Stimulated activated CD4-positive, alpha-beta T cell treated with anti-CD3 and anti-CD28 coated beads, Interleukin-1b, Interleukin-23, amount 100 ng/mL, for 1 hour (primary cell): ENCODE data around the gene ABCA7.
"Not testable (repeated sequence)": the region's sequence is repeated elsewhere in the genome, so short reads cannot be mapped to it uniquely, and the experiment has no call there.

ENCODE experiments used
- DNase-seq, 2 donors: peaks; one replicate each; pipeline ENCODE4 v3.0.0-alpha.2; 2020; ENCODE audit warnings: low read depth in 2 of 2

Gene ABCA7

GRCh38 chr19:1105008-1105872 lies 65.3 kb downstream of the ABCA7 start:
- no peak for DNase-seq

DNA sequence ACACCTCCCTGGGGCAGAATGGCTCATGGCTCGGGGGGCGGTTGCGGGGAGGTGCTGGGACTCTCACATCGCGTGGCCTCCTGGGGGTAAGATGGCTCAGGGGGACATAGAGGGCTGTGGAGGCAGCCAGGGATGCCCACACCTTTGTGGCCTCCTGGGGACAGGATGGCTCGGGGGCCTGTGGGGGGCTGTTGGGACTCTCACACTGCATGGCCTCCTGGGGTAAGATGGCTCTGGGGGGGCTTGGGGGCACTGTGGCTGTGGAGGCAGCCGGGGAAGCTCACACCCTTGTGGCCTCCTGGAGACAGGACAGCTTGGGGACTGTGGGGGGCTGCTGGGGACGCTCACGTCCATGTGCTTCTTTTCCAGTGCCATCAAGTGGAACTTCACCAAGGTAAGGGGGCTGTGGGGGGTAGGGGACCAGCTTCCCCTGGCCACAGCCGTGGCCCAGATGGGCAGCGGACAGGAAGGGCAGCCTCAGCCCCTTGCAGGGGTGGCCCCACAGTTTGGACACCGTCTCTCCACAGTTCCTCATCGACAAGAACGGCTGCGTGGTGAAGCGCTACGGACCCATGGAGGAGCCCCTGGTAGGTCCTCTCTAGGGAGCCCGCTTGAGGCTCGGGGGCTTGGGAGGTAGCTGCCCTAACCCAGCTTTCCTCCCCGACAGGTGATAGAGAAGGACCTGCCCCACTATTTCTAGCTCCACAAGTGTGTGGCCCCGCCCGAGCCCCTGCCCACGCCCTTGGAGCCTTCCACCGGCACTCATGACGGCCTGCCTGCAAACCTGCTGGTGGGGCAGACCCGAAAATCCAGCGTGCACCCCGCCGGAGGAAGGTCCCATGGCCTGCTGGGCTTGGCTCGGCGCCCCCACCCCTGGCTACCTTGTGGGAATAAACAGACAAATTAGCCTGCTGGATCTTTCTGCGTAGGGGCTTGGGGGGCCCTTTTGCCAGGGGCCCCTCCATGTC lies 66.2 kb downstream of the ABCA7 start:
- DNase-seq: no peak

- DNase-seq: no peak
These were observed 67.1 kb downstream of the ABCA7 start for GRCh38 chr19:1106841-1107660.

DNA sequence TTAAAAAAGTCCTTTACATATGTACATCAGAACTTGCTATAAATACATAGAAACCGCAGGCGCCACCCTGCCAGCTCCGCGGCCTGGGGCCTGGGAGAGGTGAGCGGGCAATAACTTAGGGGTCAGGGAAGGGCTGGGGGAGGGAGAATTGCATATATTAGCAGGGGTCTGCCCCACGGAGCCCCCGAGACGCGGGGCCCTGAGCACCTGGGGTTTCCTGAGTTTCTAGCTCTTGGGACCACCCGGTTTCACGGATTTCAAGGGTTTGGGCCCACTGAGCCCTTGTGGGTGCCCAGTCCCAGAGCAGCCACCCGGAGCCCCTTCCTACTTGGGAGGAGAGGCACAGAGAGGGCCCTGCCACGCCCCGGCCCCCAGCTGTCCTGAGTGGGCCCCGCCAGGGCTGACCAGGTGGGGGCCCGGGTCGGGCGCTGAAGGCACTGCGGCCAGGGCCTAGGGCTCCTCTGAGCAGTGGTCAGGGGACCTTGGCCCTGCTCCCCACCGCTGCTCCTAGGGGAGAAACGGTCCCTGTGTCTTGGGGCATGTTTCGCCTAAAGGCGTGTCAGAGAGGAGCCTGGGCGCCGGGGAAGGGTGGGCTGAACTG lies 67.9 kb downstream of the ABCA7 start:
- DNase-seq: no peak

DNA sequence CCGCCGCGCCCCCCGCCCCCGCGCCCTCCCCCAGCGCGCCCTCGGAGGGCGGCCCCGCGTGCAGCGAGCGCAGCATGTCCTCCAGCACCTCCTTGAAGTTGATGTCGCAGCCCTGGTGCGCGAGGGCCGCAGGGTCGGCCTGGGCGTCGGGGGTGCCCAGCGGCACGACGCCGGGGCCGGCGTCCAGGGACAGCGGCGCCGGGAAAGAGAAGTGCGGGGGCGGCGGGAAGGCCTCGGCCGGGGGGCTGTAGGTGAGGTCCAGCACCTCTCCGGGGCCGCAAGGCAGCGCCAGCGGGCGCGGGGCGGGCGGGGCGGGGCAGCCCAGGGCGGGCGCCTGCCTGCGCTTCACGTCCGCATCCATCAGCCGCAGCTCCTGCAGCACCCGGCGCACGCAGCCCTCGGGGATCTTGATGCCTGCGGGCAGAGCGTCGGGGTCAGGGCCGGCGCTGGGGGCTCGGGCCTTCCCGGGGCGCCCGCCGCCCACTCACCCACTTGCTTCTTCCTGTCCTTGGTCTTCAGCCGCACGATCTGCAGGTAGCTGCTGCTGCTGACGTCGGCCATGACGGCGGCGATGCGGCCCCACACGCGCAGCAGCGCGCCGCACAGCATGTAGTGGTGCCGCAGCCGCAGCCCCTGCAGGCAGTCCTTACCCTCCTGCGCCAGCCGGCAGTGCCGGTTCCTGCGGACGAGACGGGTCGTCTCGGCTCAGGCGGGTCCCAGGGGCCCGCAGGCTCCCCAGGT lies 68.6 kb downstream of the ABCA7 start:
- no peak for DNase-seq

DNA sequence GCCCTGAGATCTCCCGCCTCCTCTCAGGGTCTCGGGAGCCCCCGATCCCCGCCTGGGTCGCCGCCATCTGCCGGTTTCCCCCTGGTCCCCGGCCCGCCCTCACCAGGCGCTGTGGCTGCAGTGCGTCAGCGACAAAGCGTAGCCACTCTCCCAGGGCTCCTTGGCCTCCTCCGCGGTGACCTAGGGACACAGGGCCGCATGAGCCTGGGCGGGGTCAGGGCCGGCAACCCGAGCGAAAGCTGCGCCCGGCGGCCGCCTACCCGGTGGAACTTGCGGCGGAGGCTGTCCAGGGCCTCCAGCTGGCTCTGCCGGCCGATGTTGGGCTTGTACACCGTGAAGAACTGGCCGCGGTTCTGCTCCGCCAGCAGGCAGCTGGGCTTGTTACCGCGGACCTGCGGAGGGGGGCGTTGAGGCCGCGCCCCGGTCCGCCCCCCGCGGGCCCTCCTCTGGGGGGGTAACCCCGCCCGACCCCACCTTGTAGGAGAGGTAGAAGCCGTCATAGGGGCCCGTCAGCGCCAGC lies 69.2 kb downstream of the ABCA7 start:
- DNase-seq: no peak

DNA sequence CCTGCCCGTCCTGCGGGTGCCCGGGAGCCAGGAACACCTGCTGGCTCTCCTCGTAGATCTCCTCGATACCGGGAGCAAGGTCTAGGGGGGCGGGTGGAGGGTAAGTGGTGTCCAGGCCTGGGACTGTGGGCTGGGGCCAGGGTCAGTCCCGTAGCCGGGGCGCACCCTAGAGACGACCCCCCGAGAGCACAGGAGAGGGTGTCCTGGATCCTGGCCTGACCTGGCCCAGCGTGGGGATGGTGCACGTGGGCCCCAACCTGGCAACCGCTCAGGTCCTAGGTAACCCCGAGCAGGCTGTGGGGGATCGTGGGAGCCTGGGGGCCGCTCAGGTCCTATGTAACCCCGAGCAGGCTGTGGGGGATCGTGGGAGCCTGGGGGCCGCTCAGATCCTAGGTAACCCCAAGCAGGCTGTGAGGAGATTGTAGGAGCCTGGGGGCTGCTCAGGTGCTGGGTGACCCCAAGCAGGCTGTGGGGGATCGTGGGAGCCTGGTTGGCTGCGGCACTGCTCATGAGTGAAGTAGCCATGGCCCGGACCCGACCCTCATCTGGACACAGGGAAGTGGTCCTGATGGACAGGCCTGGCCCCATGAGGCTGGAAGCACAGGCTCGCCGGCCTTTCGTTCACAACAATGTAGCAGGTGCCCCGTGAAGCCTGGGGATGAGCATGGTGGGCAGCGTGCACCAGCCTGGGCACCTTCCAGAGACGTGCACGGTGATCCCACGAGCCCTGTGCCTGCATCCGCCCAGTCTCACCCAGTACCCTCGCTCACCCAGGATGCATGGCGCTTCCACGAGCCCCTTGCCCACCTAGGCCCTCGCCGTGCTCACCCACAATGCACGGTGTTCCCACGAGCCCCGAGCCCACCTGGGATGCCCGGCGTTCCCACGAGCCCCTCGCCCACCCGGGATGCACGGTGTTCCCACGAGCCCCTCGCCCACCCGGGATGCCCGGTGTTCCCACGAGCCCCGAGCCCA lies 70.1 kb downstream of the ABCA7 start:
- DNase-seq: no peak

- no peak for DNase-seq
These were observed 71.1 kb downstream of the ABCA7 start for GRCh38 chr19:1110809-1111640.

GRCh38 chr19:1111641-1112267 lies 71.8 kb downstream of the ABCA7 start:
- no peak for DNase-seq

DNA sequence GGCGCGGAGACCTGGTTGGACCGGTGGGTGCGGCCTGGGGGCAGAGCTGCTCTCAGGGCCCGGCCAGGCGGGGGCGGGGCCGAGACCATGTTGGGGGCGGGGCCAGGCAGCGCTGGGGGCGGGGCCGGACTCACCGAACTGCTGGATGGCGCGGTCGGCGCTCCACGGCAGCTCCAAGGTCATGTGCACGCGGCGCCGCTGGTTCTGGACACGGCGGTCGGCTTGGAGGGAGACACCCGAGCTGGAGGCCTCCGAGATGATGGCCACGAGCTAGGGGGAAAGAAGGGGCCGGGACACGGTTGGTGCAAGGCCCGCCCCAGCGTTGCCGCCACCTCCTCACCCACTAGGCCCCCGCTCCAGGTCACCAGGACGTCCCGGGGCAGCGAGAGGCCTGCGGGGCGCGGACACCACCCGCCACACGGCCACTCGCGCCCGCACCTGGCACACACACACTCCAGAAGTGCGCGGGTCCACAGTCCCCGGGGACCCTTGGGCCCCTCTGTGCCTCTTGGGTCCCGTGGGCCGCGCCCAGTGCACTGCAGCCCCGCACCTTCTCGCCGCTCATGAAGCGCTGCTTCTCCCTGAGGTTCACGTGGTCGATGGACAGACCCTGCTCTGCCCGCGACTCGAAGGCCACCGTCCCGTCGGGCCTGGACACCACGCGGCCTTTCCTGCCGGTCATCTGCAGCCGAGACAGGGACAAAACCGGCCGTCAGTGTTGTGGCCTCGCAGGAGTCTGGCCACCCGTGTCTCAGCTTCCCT lies 72.5 kb downstream of the ABCA7 start:
- DNase-seq: no peak

GRCh38 chr19:1113030-1113985 lies 73.4 kb downstream of the ABCA7 start:
- peak; percentile 58 to 73 for DNase-seq

- DNase-seq: no peak
These were observed 74.1 kb downstream of the ABCA7 start for GRCh38 chr19:1113986-1114483.

DNA sequence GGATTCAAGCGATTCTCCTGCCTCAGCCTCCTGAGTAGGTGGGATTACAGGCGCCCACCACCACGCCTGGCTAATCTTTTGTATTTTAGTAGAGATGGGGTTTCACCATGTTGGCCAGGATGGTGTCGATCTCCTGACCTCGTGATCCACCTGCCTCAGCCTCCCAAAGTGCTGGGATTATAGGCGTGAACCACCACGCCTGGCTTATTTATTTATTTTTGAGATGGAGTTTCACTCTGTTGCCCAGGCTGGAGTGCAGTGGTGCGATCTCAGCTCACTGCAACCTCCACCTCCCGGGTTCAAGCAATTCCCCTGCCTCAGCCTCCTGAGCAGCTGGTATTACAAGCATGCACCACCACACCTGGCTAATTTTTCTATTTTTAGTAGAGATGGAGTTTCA lies 74.8 kb downstream of the ABCA7 start:
- not testable (repeated sequence) for DNase-seq
